Measurements from ENCODE around the gene RPL7L1. TPM values are rescaled to one million over a fixed set of nuclear protein-coding genes. Genes with fewer than 3 reads are reported as not detected.

Gene RPL7L1
- total and polyA plus RNA-seq, 8 donors = 7.2 to 105 (median 37.9) TPM

- intact Hi-C loops (cut with DNase I; ENCODE audit: low total_unique reads) = no loop called here
- whole genome bisulfite sequencing, 5 donors = 91 to 100% (median 93%) methylated on average over 2 of the region's 2 CpGs
- no peak overlapping the region for H3K27ac ChIP-seq
- H3K36me3 ChIP-seq = peaks cover 20 to 66% (median 53%) of the 10 kb centered on the region in 4 donors
- TF ChIP-seq CTCF (IDR thresholded peaks at IDR 0.05) = no peak
- no peak for TF ChIP-seq POLR2AphosphoS5 (IDR thresholded peaks at IDR 0.05)
- TF ChIP-seq POLR2A (IDR thresholded peaks at IDR 0.05) = no peak
- TF ChIP-seq EP300 (IDR thresholded peaks at IDR 0.05) = no peak
- no peaks in the 10 kb centered on the region for H3K9me3 ChIP-seq
- H3K4me1 ChIP-seq = no peaks in the 10 kb centered on the region
- DNase-seq = no peak
- H3K27me3 ChIP-seq = no peaks in the 10 kb centered on the region
- H3K4me3 ChIP-seq = no peak overlapping the region
Observed at GRCh38 chr6:42851599-42851998, 27.8 kb upstream of the RPL7L1 start.

DNA sequence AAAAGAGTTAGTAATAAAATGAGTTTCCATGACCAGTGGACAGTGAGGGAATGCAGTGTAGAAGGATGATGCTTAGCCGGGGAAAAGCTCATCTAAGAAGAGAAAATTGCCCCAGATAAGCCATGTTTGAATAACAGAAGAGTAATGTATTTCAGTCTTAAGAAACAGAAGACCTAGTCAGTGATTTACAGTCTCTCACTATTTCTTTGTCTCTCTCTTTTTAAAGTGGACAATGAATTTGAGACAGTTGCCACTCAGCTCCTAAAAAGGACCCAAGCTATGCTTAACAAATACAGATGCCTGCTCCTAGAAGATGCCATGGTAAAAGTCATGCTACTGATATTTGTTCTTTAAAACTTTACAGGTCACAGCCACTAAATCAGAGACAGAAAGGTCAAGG, 19.4 kb upstream of the RPL7L1 start:
- 85 to 100% (median 94%) methylated on average over 1 of the region's 1 CpG for WGBS, 5 donors
- Histone ChIP-seq H3K36me3 (peaks cover 57 to 100% (median 100%) of the 10 kb centered on the region in 4 donors), H3K27ac (no peak overlapping the region), H3K9me3 (no peaks in the 10 kb centered on the region), H3K27me3 (no peaks in the 10 kb centered on the region), H3K4me1 (no peaks in the 10 kb centered on the region), H3K4me3 (no peak overlapping the region)
- DNase-seq = no peak
- intact Hi-C loops (cut with DNase I; ENCODE audit: low total_unique reads) = no loop called here
- no peak for TF ChIP-seq POLR2AphosphoS5 (IDR thresholded peaks at IDR 0.05)

- intact Hi-C loops (cut with DNase I; ENCODE audit: low total_unique reads) = no loop called here
- WGBS, 5 donors = 89 to 95% (median 93%) methylated on average over 6 of the region's 6 CpGs
- H3K9me3 ChIP-seq = no peaks in the 10 kb centered on the region
Observed at GRCh38 chr6:42860481-42860880, 18.9 kb upstream of the RPL7L1 start.

DNA sequence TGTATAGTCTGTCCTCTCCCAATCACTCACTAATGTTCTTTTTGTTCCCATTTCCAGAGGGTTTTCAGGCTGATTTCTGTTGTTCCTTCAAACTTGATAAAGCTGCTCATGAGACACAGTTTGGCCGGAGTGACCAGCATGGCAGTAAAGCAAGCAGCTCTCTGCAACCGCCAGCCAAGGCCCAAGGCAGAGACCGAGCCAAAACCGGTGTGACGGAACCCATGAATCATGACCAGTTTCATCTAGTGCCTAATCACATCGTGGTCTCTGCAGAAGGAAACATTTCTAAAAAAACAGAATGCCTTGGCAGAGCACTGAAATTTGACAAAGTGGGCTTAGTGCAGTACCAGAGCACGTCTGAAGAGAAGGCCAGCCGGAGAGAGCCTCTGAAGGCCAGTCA, 14.8 kb upstream of the RPL7L1 start:
- H3K27ac ChIP-seq = peak overlapping the region in 1 of 5 donors; percentile 4
- H3K9me3 ChIP-seq = no peaks in the 10 kb centered on the region
- no peaks in the 10 kb centered on the region for H3K4me1 ChIP-seq
- intact Hi-C loops (cut with DNase I; ENCODE audit: low total_unique reads) = no loop called here
- no peaks in the 10 kb centered on the region for H3K27me3 ChIP-seq
- no peak for DNase-seq
- TF ChIP-seq POLR2AphosphoS5 (IDR thresholded peaks at IDR 0.05) (no peak), EP300 (IDR thresholded peaks at IDR 0.05) (no peak), CTCF (IDR thresholded peaks at IDR 0.05) (no peak), POLR2A (IDR thresholded peaks at IDR 0.05) (no peak)
- no peak overlapping the region for H3K4me3 ChIP-seq
- peaks cover 53 to 100% (median 97%) of the 10 kb centered on the region in 4 donors for H3K36me3 ChIP-seq
- WGBS, 5 donors = 64 to 90% (median 82%) methylated on average over 8 of the region's 8 CpGs

More at GRCh38 chr6:42860481-42860880, 18.9 kb upstream of the RPL7L1 start:
- Histone ChIP-seq H3K27ac (no peak overlapping the region), H3K36me3 (peaks cover 61 to 100% (median 100%) of the 10 kb centered on the region in 4 donors), H3K4me3 (no peak overlapping the region), H3K4me1 (no peaks in the 10 kb centered on the region), H3K27me3 (no peaks in the 10 kb centered on the region)
- TF ChIP-seq POLR2A (IDR thresholded peaks at IDR 0.05) (no peak), CTCF (IDR thresholded peaks at IDR 0.05) (no peak), EP300 (IDR thresholded peaks at IDR 0.05) (no peak), POLR2AphosphoS5 (IDR thresholded peaks at IDR 0.05) (no peak)
- no peak for DNase-seq

GRCh38 chr6:42870145-42870936, 9.1 kb upstream of the RPL7L1 start:
- Histone ChIP-seq H3K4me3 (no peak overlapping the region), H3K9me3 (no peaks in the 10 kb centered on the region), H3K27me3 (no peaks in the 10 kb centered on the region), H3K36me3 (peaks cover 16 to 53% (median 42%) of the 10 kb centered on the region in 4 donors), H3K4me1 (no peaks in the 10 kb centered on the region), H3K27ac (no peak overlapping the region)
- intact Hi-C loops (cut with DNase I; ENCODE audit: low total_unique reads) = no loop called here
- no peak for DNase-seq
- 65 to 82% (median 76%) methylated on average over 2 of the region's 2 CpGs for WGBS, 5 donors
- TF ChIP-seq EP300 (IDR thresholded peaks at IDR 0.05) = no peak
- no peak for TF ChIP-seq POLR2A (IDR thresholded peaks at IDR 0.05)
- TF ChIP-seq POLR2AphosphoS5 (IDR thresholded peaks at IDR 0.05) = no peak
